ENCODE data around the gene PABPN1L. TPM values are rescaled to one million over a fixed set of nuclear protein-coding genes. Genes with fewer than 3 reads are reported as not detected.

PABPN1L gene
- total RNA-seq, 1 experiment from 2014 or later = not detected

DNA sequence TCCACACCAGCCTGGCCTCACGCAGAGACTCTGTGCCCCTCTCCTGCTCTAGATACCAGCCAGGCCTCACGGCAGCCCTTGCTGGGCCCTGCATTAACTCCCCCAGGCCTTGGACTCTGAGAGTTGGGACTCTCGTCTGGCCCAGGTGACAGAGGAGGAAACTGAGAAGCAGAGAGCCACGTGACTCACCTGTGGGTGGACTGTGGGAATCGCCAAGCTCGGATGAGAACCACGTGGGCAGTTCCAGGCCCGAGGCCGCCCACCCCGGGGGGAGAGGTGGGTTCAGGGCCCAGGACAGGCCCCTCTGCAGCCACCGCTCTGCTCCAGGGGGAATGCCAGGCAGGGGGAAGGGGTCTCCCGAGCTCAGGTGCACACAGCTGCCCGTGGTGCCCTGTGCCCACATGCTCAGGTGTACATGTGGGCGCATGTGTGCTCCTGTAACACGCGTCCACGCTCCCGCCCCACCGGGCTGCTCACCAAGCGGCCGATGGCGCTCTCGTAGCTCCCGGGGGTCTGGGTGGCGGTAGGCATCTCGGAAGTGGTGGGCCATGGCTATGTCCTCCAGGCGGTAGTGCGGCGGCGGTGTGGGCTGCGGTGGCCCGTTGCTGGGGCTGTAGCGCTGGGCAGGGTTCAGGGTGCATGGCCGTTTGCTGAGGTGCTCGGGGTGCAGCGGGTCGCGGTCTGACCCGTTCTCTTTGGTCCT, 18.3 kb upstream of the PABPN1L start:
- DNase-seq (ENCODE audit: low spot score) = no peak

GRCh38 chr16:88883946-88884345, 17.5 kb upstream of the PABPN1L start:
- no peak for DNase-seq (ENCODE audit: low spot score)

DNA sequence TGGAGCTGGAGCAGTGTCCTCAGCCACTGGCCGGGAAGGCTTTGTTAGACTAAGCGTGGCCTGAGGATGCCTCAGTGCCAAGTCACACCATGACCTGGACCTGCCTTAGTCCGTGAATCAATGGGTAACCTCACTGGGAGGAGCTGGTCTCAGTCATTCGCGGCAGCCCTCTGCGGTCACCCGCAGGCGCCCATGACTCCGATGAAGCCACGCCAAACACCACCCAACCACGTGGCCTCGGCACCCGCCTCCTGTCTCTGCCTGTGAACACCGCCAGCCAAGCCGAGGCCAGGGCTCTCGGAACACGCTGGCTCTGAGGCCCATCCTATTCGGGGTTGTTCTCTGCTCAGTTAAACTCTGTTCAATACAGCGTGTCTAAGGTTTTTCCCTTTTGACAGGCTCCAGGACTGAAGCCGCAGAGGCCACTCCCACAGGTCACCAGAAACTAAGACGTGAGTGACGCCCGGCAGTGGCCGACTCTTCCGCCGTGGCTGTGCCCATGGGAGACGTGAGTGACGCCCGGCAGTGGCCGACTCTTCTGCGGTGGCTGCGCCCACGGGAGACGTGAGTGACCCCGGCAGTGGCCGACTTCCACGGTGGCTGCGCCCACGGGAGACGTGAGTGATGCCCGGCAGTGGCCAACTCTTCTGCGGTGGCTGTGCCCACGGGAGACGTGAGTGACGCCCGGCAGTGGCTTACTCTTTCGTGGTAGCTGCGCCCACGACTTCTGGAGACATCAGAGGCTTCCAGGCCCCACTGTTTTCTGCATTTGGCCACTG, 16.8 kb upstream of the PABPN1L start:
- DNase-seq (ENCODE audit: low spot score) = no peak

GRCh38 chr16:88882358-88883030, 16.0 kb upstream of the PABPN1L start:
- no peak for DNase-seq (ENCODE audit: low spot score)

DNA sequence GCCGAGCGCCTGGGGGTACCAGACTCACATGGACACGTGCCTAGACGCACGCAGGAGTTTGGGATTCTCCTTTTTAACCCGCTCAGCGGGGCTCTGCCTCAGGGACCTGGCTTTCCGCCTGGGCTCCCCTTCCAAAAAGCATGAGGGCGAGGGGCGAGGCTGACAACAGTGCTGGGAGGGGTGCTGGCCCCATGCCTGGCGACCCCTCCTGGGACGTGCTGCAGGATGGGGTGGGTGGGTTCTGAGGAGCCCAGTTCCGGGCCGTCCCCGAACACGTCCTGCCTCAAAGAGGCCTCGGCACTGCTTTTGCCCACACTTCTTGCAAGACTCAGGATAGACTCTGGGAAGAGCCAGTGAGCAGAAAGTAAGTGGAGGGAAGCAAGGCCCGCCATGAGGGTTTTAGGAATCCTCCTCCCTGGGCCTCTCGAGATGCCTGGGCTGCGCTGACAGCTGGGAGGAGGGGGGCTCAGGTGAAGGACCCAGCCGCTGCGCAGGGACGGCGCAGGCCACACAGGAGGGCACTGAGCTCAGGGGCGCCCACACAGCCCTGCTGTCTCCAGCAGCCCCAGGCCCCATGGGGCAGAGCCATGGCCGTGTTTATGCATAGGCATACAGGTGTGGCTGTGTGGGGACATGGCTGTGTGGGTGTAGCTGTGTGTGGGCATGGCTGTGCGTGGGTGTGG, 15.4 kb upstream of the PABPN1L start:
- no peak for DNase-seq (ENCODE audit: low spot score)

DNA sequence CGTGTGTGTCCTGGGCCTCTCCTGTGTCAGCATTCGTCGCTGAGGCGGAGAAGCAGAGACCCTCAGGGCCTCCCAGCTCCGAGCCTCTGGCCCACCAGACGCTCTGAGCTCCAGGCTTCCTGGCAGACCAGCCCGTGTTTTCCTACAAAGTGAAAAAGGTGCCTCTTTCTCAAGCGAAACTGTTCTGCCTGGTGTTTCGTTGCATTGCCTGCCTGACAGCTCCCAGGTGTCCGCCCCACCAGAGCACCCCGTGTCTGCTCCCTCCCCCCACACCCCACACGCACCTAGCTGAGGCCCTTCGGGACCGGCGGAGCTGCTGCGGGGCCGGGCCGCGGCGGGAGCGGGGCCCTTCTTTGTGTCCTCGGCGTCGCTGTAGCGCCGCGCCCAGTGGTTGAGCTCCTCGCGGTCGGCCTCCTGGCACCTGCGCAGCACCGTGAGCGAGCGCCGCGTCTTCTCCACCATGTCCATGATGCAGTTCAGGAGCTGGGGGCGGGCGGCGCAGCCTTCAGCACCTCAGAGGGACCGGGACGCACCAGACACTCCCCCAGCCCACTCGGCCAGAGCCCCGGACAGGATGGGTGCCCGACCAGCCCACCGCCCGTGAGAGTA, 14.7 kb upstream of the PABPN1L start:
- no peak for DNase-seq (ENCODE audit: low spot score)

GRCh38 chr16:88880226-88881006, 14.0 kb upstream of the PABPN1L start:
- DNase-seq (ENCODE audit: low spot score) = no peak

- DNase-seq (ENCODE audit: low spot score) = no peak
These were observed 13.3 kb upstream of the PABPN1L start for GRCh38 chr16:88879788-88880055.

DNA sequence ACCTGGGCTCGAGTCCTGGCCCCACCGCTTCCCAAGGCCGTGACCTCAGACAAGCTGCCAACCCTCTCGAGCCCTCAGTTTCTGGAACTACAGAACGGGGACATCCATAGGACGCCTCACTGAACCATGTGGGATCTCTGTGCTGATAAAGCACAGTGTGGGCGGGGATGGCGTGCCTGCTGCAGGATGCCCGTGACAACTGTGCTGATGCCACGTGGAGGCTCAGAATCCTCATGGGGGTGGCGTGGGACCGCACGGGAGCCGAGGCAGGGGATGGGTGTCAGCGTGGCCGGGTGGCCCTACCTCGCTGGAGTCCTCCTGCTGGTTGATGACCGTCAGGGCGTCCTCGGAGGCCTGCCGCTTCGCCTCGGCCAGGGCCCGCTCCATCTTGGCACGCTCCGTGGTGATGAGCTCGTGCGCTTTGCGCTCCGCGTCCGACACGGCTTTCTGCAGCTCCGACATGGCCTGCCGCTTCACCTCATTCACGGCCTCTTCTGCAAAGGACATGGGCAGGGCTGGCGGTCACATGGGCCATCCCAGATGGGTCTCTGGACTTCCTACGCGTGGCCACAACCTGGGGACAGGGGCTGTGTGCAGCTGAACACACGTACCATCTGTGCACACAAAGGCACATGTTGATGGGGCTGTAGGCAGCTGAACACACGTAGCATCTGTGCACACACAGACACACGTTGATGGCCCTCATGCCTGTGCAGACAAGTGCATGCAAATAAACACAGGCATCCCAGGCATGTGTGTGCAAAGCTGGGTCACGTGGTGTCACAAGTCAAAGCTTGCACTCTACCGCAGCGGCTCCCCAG, 12.7 kb upstream of the PABPN1L start:
- no peak for DNase-seq (ENCODE audit: low spot score)

GRCh38 chr16:88878356-88878755, 11.9 kb upstream of the PABPN1L start:
- DNase-seq (ENCODE audit: low spot score) = no peak

GRCh38 chr16:88877564-88878289, 11.3 kb upstream of the PABPN1L start:
- DNase-seq (ENCODE audit: low spot score) = no peak

- no peak for DNase-seq (ENCODE audit: low spot score)
These were observed 10.6 kb upstream of the PABPN1L start for GRCh38 chr16:88876942-88877526.

DNA sequence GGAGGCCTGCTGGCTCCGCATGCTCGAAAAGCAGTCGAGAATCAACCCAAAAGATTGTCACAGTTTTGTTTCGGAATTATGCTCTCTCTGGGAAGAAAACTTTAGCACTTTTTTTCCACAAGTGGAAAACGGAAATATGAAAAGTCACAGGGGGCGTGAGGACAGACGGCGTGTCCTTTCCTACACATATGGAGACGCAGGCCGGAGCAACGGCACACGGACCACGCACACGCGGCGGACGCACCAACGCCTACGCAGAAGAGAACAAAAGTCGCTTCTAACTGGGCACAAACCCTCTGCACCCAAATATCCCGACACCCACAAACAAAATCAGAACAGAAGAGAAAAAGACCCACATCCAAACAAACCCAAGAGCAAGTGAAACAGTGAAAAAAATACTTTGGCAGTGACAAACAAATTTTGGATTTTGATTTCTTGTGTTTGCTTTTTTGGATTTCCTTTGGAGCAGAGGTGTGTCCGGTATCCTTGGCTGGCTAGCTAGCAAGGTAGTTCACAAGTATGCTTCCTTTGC, 9.3 kb upstream of the PABPN1L start:
- no peak for DNase-seq (ENCODE audit: low spot score)

- DNase-seq (ENCODE audit: low spot score) = no peak
These were observed 8.6 kb upstream of the PABPN1L start for GRCh38 chr16:88874938-88875599.

DNA sequence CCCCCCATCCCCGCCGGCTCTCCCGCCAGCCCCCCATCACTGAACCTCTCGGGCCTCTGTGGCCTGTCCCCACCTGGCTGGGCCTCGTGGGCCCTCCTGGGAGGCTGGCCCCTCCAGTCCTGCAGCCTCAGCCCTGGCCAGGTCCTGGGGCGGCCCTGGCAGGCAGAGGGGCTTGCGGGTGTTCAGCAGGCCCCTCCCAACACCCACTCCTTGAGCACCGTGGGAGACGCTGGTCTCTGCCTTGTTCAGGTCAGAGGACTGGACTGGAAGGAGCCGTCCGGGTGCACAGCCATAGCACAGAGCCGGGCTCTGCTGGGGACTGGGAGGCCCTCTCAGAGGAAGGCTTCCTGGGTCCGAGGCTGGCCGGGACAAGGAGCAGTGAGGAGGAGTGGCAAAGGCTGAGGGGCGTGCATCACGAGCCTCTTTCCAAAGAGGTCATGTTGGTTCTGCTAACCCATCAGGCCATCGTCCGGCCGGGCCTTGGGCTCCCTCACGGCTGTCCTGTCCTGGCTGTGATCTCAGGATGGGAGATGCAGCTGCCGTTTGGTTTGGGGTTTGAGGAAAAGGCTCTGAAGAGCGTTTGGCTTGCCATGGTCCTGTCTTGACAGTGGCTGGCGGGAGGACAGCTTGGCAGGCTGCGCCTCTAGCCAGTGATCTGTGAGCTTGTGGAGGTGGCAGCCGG, 6.3 kb upstream of the PABPN1L start:
- no peak for DNase-seq (ENCODE audit: low spot score)

- no peak for DNase-seq (ENCODE audit: low spot score)
These were observed 5.4 kb upstream of the PABPN1L start for GRCh38 chr16:88871730-88872416.

GRCh38 chr16:88871349-88871702, 4.9 kb upstream of the PABPN1L start:
- DNase-seq (ENCODE audit: low spot score) = no peak
